NCI-H2029 (cell line): ENCODE measurements around the gene SULF2.

Source experiments
- DNase-seq: peaks from one replicate; lab custom pipeline; 2025; lab: John Stamatoyannopoulos, UW

SULF2 gene

DNA sequence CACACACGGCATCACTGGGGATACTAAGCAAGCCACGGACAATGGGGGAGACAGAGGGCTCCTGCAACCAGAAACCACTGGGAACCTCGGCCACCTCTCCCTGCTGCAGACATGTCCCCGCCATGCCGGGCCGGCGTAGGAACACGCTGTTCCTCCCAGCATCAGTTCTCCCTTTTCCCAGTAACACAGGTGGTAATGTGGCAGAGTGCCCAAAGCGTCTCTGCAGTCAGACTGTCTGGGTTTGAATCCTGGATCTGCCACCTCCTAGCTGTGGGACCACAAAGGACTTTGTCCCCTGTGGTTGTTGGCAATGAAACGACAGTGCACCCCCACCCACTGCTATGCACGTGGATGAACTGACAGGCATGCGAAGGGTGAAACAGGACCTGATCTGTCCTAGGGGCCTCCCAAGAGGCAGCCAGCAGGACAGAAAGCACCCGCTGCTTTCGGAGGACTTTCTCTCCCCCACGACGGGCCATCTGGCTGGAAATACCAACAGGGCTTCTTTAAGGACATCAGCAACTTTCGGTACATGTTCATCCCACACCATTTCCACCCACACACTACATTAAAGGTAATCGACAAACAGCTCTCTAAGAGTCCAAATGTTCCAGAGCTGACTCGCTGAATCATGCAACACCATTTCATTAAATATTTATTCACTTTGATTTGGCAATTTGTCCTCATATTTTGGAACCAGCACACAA, 74.1 kb downstream of the SULF2 start:
- DNase-seq = no peak

DNA sequence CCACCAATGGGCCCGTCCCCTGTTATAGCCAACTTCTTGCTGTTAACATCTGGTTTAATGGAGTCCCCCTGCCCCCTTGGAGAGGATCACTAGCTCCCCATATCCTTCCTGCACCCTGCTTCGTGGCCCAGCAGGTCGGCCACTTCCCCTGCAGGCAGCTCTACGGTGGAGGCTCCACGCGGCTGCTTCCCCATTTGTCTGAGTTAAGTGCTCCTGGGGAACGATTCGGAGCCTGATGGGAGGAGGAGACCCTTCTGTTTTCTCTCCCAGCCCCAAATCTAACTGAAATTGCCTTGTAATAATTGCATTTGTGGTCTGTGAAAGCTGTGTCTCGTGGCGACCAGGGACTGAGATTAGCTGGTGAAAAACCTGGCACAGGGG, 74.6 kb downstream of the SULF2 start:
- no peak for DNase-seq

DNA sequence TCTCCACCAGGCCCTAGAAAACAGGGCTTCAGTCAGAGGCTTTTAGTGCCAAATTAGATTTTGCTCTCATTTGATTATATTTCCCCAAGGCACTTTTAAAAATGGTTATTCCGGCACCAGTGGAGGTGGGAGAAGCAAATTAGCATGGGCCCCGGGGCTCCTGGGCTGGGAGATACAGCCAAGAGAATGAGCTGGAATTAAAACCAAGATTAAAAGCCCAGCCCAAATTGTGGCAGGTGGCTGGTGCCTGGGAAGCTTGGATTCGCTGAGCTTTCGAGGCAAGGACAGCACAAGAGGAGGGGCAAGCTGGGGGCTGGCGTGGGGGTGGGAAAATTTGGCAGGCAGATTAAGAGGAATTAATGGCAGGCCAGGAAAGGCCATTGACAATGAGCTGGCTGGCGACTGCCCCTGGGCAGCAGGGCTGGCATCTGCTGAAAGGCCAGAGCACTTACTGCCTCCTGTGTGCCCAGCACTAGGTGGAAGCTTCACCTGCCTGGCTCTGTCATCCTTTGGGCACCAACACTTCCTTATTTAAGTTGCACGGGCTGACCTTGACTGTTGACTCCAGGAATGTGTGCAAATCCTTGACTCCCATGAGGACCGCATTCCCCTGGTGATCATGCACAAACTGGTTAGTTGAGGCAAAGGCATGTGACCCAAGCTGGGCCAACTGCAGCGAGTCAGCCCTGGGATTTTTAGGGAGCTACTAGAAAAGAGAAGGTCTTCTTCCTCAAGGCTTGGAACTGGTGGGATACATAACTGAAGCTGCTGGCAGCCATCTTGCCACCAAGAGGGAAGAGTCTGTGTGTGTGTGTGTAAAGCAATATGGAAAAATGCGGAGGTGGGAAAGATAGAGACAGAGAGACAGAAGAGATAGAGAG, 76.1 kb downstream of the SULF2 start:
- no peak for DNase-seq

DNA sequence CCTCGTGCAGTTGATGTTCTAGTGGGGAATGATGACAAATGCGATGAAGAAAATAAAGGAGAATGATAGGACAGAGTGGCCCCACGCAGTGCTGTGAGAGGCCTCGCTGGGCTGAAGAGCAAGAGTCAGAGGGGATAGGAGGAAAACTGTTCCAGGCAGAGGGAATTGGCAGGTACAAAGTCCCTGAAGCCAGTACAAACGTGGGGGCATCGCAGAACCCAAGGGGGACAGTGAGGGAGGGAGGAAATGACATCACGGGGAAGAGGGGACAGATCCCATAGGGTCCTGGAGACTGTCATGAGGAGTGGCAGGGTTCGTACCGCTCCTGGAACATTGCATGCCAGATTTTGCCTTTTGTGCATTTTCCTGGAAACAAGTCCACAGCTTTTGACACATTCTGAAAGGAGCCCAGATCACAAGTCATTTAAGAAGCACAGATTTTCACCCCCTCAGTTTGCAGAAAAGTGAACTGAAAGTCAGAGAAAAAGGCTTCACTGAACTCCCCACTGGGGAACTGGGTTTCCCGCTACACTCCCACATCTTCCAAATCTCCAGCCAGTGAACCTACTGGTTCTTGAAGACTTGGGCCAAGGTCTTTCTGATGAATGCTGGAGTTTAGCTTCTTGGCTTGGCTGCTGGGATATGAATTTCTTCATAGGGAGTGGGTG, 77.0 kb downstream of the SULF2 start:
- no peak for DNase-seq

DNA sequence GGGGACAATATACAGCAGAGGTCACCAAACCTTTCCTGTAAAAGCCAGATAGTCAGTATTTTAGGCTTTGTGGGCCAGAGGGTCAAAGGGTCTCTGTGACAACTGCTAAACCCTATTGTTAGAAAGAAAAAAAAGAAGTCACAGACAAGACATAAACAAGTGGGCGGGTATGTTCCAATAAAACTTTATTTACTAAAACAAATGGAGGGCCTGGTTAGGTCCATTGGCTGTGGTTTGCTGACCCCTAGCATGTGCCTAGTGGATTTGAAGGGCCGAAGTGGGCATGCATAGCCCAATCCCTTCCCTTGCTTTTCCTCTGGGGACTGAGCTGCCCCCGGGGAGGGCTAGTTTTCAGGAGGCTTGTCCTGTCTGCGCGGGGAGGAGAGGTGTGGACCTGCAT, 78.9 kb downstream of the SULF2 start:
- no peak for DNase-seq

DNA sequence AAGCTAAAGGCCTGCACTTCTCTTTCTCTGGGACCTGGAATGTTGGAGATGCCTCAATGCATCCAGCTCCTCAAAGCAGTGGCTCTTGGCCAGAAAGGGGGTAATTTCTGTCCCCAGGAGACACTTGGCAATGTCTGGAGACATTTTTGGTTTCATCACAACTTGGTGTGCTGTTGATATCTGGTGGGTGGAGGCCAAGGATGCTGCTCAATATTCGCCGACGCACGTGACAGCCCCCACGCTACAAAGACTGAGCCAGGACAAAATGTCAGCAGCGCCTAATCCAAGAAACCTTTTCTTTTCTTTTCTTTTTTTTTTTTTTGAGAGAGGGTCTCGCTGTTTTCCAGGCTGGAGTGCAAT, 79.8 kb downstream of the SULF2 start:
- no peak for DNase-seq

DNA sequence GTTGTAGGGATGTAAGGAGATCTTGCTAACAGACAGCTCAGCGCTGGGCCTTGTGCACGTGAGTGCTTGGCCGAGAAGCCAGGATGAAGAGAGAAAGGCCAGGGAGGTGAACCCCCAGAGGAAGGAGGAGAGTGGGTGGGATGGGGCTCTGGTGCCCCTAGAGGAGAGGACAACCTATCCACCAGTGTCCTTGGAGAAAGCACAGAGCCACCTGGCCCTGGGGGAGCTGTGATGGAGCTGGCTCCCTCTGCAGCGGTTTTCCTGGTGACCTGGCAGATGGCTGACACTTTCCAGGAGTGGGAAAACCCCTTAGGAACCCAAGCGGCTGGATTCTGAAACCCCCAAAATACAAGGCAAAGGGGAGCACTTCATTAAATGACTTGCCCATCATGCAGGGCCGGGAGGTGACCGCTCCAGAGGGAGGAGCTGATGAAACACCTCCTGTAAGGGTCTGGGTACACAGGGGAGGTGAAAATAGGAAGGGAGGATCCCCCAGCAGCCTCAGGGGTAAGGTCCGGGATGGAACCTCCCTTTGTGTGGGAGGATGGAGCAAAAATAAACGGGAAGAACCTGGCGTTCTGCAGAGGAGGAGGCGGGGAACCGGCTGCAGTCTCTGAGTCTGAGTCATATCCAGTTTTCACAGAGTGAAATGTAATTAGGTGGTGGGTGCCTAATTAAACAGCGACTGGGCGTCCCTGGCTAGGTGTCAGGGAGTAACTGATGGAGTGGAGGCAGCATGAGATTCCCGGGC, 80.4 kb downstream of the SULF2 start:
- DNase-seq = no peak

DNA sequence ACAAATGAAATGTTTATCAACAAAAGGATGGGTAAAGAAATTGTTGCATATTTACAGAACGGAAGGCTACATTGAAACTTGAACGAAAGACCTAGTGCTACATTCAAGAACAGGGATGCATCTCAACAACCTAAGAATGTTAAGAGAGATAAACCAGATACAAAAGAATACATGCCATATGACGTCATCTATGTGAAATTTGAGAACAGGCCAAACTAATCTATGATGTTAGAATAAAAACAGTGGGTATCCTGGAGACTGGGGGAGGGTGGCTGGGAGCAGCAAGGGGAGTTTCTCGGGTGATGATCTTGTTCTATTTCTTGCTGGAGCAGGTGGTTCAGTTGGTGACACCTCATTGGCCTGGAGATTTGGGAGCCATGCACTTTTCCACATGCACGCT, 81.5 kb downstream of the SULF2 start:
- no peak for DNase-seq

DNA sequence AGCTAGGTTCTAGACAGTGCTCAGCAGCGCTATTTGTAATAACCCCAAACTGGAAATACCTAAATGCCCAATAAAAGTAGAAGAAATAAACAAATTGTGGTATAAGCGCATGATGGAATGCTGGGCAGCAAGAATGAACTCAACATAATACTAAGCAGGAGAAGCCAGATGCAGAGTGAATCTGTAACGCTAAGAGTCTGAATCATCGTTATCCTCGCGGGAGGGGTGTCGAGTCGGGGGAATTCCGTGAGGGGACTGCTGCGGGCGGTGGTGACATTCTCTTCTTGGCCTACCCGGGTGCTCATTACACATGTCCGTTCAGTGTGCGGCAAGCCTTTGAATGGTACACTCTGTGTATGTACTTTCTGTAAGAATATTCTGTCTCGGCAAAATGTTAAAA, 83.7 kb downstream of the SULF2 start:
- no peak for DNase-seq

DNA sequence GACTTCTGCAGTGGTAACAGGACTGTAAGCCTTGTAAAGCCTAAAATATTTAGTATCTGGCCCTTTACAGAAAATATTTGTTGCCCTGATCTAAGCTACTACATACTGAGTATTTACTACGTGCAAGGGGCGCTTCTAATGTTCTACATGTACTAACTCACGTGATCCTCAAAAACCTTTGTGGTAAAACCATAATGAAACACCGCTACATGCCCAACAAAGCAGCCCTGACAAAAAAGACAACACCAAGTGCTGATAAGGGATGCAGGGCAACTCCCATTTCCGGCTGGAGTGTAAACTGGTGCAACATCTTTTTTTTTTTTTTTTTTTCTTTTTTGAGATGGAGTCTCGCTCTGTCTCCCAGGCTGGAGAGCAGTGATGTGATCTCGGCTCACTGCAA, 85.0 kb downstream of the SULF2 start:
- no peak for DNase-seq

DNA sequence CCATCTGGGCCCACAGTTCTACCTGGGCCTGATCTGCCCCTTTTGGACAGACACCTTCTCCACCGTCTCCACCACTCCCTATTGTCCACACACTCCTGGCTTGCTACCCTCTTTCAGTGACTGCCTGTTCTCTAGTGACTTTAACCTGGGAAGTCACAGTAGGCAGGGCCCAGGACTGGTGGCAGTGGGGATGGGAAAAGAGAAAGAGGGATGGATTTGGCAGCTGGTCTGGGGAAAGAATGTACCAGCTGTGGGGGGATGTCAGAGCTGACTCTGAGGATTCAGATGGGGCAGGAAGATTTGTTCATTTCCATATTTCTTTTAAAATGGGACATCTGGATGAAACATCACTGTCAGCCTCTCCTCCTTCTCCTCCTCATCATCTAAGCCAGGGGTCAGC, 85.5 kb downstream of the SULF2 start:
- DNase-seq = no peak

DNA sequence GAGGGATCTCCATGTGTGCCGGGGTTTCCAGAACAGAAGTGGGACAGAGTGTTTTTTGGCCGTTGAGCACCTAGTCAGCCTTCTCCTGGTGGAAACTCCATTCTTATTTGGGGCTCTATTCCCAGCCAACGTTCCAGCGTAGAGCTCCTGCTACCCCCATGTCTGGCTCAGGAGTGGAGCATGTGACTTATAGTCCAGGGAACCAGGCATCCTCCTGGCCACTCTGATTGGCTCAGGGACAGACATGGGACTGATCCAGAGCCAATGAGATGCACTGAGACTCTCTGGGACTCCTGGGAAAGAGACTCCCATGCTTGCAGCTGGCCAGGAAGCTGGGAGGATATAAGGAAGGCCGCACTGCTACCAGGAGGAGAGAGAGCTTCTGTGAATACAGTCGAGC, 87.1 kb downstream of the SULF2 start:
- DNase-seq = no peak

DNA sequence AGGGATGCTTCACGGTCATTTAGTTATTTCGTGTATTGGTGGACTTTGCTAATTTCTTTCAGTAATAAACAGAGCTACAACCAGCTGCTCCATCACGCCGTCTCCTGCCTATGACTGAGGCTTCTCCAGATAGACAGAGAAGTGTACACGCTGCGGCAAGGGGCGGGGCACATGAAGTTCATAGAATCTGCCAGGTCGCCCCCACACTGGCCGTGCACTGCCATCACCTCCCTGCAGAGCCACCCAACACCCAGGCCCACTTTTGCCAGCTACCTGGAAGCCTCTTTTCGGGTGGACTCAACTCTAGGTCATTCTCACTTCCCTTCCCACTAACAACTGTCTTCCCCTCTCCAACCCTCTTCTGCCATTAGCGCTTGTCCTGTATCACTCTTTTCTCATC, 88.4 kb downstream of the SULF2 start:
- no peak for DNase-seq

DNA sequence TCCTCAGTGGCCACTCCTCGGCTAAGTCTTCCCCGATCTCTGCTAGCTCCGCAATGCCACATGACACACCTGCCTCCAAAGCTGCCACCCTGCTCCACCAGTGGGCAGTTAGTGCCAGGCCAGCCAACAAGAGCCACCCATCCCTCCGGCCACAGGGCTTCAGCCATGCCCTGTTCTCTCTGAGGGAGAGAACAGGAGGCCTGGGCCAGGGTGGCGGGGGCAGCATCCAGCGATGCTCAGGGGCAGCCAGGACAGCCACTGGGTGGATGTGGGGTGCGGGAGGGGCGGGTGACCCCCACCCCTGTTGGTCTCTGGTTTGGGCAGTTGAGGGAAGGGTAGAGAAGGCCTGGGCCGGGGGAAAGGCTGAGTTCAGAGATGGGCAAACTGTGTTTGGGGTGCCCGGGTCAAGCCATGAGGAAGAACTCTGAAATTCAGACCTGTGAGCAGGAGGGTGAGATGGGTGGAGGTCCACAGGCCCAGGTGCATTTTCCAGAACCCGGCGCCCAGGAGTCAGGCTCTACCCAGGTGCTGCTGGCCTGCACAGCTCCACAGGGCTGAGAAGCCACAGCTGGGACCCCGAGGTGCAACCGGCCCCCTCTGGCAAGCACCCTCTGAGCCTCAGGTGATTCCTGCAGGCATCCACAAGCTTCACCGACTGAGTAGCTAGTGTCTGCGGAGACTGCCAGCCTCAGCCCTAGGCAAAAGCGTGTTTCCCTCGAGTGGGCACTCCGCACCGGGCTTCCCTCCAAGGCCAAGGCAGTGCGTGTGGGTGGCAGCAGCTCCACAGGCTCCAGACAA, 91.1 kb downstream of the SULF2 start:
- no peak for DNase-seq

DNA sequence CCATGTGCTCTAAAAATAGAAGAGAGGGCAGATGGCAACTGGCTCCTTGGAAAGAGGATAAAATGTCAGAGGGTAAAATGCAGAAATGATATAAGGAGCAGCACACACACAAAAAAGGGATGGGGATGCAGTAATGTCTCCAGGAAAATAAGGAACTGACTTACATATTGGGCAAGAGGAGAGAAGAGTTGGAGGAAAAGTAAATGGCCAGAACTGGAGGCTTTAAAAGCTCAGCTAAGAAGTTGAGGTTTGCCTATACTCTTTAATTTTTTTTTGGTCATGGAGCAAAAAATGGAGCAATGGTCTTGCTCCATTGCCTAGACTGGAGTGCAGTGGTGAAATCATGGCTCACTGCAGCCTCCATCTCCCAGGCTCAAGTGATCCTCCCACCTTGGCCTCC, 93.7 kb downstream of the SULF2 start:
- no peak for DNase-seq

DNA sequence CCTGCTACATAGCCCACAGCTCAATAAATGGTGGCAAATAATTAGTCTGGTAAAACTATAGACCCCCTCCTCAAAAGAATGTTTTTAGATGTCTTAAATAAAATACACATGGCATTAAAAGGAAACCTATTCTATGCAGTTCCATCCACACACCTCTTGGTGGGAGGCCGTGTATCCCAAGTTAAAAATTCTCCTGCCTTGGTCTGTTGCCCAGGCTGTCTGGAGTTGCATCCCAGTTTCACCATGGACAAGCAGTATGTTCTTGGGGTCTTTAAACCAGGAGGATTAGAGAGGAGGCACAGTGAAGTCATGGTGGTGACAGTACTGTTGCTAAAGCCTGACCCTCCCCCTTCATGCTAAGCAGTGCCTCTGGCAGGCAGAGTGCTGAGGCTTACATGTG, 95.5 kb downstream of the SULF2 start:
- DNase-seq = no peak

DNA sequence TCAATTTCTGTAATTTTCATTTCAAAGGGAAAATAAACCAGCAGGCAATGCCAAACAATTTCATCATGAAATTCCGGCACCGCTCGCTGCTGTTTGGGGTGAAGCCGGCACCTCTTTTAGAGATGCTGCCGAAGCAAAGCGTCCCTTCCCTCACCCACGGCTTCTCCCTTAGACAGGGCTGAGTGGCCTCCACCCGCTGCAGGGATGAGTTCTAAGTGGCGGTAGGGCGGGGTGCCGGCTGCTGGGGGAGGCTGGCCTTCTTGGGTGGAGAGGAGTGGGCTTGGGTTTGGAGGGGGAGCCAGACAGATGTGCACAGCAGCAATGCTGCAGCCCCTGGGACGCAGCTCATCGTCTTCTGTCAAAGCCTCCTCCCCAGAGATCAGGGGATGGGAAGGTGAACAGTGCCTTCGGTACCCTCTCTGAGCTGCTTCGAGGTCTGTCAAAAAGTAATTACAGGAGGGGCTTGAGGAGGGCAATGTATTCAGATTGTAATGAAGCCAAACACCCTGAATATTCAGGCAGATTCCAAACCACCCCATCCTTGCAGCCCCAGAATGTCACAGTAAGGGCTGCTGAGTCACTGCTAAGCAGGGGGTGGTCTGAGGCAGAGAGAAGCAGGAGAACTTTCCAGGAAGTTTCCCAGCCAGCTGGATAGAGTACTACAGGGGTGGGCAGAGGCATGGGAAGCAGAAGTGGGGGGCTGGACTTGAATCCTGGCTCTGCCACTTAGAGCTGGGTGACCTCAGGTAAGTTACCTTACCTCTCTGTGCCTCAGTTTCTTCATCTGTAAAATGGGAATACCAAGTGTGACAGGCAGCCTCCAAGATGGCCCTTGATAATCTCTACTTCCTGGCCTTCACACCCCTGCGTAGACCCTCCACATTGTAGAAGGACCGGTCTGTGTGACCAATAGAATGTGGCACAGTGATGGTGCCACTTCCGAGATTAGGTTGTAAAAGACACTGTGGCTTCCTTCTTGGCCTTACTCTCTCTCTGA, 96.6 kb downstream of the SULF2 start:
- no peak for DNase-seq

DNA sequence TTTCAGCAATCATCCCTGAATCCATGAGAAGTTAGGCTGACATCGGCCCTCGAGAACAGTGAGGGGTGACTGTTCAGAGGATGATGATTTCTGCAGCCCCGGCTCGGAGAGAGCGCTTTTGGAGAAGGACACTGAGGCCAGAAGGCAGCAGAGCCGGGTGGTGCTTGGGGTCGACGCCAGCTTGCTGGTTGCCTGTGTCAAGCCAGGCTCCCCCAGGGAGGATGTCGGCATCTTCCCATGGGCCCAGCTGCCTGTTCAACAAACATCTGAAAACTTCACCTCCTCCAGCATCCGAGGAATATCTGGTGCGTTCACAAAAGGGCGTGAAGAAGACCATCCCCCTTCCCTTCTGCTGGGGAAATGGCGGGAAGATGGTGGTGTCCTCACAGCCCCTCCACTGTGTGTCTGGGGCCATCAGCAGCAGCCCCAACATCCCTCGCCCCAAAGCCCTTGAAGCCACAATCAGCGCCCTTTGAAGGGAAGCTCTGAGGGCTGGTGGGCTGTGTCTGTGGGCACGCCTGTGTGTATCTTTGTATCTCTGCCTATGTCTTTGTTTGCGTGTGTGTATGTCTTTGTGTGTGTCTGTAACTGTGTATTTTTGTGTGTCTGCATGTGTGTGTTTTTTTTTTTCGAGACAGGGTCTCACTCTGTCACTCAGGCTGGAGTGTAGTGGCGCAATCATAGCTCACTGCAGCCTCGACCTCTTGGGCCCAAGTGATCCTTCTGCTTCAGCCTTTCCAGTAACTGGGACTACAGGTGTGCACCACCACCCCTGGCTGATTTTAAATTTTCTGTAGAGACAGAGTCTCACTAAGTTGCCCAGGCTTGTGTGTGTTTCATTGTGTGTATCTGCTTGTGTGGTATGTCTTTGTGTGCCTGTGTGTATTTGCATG, 97.9 kb downstream of the SULF2 start:
- DNase-seq = no peak

DNA sequence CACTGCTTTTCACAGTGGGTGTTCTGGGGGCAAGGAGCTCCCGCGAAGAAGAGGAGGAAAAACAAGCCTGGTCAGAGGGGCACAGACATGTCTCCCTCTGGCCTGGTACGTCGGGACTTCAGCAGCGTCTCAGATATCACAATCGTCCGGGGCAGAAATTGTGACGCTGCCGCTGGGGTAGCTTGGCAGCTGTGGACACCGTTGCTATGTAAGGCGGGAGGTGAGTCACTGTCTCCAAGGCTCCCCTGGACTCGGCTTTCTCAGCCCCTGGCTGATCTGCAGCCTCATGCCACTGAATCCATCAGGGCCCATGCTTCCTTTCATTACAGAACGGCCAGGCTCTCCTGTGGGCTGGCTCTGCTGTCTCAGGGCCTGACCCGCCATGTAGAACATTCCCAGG, 98.7 kb downstream of the SULF2 start:
- DNase-seq = no peak
